Fibroblast of skin of back (primary cell): ENCODE data around the gene POLR1F. TPM values are rescaled to one million over a fixed set of nuclear protein-coding genes. Genes with fewer than 3 reads are reported as not detected.
A peak's percentile ranks its signal among the peaks of the same experiment; 100 is the strongest.
"Not testable (repeated sequence)": the region's sequence is repeated elsewhere in the genome, so short reads cannot be mapped to it uniquely, and the experiment has no call there.

Source experiments
- DNase-seq: peaks from one replicate; pipeline ENCODE4 v3.0.0-alpha.2; 2013
- polyA plus RNA-seq, 2 experiments: library from polyadenylated mRNA; unstranded; fragments of 120-200 nt; gene quantifications; one replicate each; pipeline ENCODE4 v1.2.1, GENCODE V29; 2013; ENCODE audit not compliant: insufficient read length in 2 of 2

The POLR1F gene
- polyA plus RNA-seq (2013, experiment 1 of 2; ENCODE audit: insufficient read length), result 10.2 TPM
- polyA plus RNA-seq (2013, experiment 2 of 2; ENCODE audit: insufficient read length), result 8.5 TPM

GRCh38 chr7:19708397-19709248 is at the start of gene POLR1F:
TSS of gene POLR1F (minus strand) at chr7:19709037. CDS start at chr7:19709016, 21 bp downstream.
- DNase-seq, result peak; percentile 93

- DNase-seq, result peak; percentile 24
Measured at GRCh38 chr7:19754521-19755116, 45.8 kb upstream of the POLR1F start.

- DNase-seq, result no peak
Measured at GRCh38 chr7:19752020-19752419, 43.2 kb upstream of the POLR1F start.

- DNase-seq, result no peak
Measured at GRCh38 chr7:19749658-19750057, 40.8 kb upstream of the POLR1F start.

DNA sequence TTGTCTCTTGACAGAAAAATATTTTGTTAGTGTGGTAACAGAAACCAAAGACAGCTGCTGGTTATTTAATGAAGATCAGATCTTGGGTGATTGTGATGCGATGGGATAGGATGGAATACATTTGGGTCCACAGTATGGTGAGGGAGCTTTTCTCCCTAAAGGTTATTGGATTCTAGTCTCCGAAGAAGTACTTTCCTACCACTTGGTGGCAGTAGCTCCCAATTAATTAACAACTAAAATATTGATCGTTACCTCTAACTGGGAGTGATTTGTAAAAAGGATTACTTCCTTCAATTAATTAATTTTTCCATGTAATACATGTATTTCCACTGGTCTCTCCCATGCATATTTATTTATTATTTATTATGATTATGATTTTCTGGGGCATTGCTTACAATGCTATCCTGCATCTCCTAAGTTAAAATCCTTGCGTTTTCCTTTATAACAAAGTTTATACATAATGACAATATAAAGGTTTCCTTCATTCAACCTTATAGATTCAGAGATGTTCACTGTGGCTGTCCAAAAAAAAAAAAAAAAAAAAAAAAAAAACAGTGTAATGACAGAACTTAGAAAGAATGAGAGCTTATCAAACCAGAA is 39.0 kb upstream of the POLR1F start:
- peak; percentile 26 for DNase-seq

DNA sequence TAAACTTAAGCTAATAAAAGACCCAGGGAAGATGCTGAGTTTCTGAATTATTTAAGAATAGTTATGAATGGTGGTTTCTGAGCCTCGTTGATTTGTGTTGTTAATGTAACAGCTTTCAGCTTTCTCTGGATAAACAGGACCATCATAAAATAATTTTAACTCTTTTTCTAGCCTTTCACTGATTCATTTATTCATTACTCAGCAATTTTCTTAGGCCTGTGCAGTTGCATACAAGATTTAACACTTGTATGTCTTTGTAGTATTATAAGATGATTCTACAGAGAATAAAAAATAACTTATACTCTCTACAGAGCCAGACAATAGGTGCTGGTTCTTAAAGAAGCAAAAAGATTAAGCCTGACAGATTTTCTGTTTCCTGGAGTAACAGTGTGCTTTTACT is 35.2 kb upstream of the POLR1F start:
- DNase-seq, result no peak

DNA sequence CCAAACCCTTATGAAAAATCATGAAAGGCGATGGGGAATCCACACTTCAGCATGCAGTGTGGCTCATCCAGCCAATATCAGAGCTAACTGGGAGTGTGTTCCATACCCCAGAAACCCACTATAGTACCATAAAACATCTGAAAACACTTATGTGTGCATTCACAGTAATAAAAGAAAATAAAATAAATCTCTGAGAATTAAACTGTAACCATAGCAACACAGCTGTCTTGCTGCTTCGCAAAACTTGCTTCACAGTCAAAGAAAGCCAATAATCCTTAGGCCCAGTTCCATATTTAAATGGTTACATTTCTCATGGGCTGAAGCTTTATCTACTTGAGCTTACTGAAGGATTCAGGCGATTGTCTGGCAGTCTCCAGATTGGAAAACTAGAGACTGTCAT is 19.9 kb upstream of the POLR1F start:
- DNase-seq, result no peak

- no peak for DNase-seq
Measured at GRCh38 chr7:19725770-19726169, 16.9 kb upstream of the POLR1F start.

DNA sequence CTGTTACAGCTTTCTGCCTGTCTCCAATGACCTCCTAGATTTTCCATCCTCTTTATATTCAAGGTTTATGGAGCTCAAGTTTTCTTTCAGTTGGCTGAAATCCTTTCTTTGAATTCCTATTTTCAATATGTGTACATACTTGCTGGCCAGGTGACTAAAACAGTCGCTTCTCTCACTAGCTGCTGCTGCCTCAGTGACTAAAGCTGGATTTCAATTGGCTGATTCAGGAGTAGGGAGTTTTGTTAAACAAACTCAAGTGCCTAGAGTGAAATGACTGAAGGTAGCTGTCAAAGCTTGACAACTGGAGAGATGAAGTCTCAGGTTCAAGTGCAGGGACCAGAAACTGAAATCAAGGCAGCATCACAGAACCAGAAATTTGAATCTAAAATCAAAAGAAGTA is 6.7 kb upstream of the POLR1F start:
- no peak for DNase-seq

DNA sequence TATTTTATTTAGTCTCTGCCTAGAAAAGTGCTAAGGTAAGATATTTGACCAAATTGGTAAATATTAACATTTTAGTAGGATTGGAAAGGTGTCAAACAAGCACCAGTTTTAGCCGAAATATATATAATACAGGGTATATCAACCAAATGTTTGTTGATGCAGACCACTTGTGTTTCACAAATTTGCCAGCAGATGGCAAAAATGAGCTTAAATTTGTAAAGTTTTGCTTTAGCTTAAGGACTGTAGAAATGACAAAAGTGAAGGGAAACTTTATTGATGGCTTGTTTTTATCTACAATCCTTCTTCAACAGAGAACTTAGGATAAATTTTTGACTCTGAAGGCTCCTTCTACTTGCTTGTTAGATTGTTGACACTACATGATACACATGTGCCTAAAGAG is 4.8 kb upstream of the POLR1F start:
- DNase-seq, result peak; percentile 44

- no peak for DNase-seq
Measured at GRCh38 chr7:19709249-19709578, 377 bp upstream of the POLR1F start.

GRCh38 chr7:19707240-19707639 is 1.6 kb downstream of the POLR1F start:
- DNase-seq, result peak; percentile 5

GRCh38 chr7:19705663-19706062 is 3.2 kb downstream of the POLR1F start:
- DNase-seq, result no peak

DNA sequence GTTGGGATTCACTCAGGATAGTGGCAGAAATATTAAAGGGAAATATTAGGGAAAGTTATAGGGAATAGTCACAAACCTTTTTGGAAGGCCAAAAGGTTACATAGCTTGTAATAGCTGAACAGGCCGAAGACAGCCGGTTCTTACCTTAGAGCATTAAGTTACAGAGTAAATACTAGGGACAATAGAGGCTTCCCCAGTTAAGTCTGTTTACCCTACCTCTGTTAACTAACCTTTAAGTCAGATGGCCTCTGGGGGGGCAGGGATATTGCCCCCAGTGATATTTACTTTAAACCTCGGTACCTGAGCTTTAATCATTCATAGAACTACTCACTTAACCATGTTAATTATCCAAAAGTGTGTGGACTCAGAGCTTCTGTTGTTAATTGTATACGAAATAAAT is 7.4 kb downstream of the POLR1F start:
- no peak for DNase-seq

GRCh38 chr7:19700936-19701335 is 7.9 kb downstream of the POLR1F start:
- no peak for DNase-seq

GRCh38 chr7:19698331-19698730 is 10.5 kb downstream of the POLR1F start:
- DNase-seq, result peak; percentile 24

- no peak for DNase-seq
Measured at GRCh38 chr7:19696926-19697325, 11.9 kb downstream of the POLR1F start.

DNA sequence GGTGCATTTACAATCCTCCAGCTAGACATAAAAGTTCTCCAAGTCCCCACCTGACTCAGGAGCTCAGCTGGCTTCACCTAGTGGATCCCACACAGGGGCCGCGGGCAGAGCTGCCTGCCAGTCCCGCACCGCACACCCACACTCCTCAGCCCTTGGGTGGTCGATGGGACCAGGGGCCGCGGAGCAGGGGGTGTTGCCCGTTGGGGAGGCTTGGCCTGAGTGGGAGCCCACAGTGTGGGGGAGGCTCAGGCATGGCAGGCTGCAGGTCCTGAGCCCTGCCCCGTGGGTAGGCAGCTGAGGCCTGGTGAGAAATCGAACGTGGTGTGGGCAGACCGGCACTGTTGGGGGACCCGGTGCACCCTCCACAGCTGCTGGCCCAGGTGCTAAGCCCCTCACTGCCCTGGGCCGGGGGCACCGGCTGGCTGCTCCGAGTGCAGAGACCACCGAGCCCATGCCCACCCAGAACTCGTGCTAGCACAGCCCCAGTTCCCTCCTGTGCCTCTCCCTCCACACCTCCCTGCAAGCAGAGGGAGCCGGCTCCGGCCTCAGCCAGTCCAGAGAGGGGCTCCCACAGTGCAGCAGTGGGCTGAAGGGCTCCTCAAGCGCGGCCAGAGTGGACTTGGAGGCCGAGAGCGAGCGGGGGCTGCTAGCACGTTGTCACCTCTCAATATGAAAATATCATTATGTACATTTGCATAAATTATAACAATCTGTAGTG is 16.6 kb downstream of the POLR1F start:
- DNase-seq, result no peak

GRCh38 chr7:19690736-19691135 is 18.1 kb downstream of the POLR1F start:
- DNase-seq, result no peak

- DNase-seq, result not testable (repeated sequence)
Measured at GRCh38 chr7:19689130-19689529, 19.7 kb downstream of the POLR1F start.

- DNase-seq, result no peak
Measured at GRCh38 chr7:19681596-19681995, 27.2 kb downstream of the POLR1F start.

- peak; percentile 15 for DNase-seq
Measured at GRCh38 chr7:19677180-19677579, 31.7 kb downstream of the POLR1F start.

- DNase-seq, result no peak
Measured at GRCh38 chr7:19675816-19676215, 33.0 kb downstream of the POLR1F start.
